Subcutaneous adipose tissue (tissue), 4 donors: Measurements from ENCODE around the gene CUEDC1. TPM values are rescaled to one million over a fixed set of nuclear protein-coding genes. Genes with fewer than 3 reads are reported as not detected.

Experiments used
- total RNA-seq, 4 donors: library from RNA; depleted of rRNA; stranded (reverse); fragments of >200 nt; gene quantifications; one replicate each; pipeline ENCODE4 v1.1.0, GENCODE V29; 2016
- TF ChIP-seq, protein P1 (sequence below): fragments of 450-650 bp; IDR thresholded peaks from one replicate; pipeline ENCODE4 v1.5.1; 2016; ENCODE audit warnings: low read depth, mild to moderate bottlenecking, control low read depth, antibody characterized with exemption, moderate library complexity

CUEDC1 gene
- total RNA-seq, 4 donors from 2014 or later = 18.0 to 22.5 (median 21.1) TPM

- TF ChIP-seq, protein P1, sequence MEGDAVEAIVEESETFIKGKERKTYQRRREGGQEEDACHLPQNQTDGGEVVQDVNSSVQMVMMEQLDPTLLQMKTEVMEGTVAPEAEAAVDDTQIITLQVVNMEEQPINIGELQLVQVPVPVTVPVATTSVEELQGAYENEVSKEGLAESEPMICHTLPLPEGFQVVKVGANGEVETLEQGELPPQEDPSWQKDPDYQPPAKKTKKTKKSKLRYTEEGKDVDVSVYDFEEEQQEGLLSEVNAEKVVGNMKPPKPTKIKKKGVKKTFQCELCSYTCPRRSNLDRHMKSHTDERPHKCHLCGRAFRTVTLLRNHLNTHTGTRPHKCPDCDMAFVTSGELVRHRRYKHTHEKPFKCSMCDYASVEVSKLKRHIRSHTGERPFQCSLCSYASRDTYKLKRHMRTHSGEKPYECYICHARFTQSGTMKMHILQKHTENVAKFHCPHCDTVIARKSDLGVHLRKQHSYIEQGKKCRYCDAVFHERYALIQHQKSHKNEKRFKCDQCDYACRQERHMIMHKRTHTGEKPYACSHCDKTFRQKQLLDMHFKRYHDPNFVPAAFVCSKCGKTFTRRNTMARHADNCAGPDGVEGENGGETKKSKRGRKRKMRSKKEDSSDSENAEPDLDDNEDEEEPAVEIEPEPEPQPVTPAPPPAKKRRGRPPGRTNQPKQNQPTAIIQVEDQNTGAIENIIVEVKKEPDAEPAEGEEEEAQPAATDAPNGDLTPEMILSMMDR = no peak
Observed at GRCh38 chr17:57946798-57947358, 8.3 kb downstream of the CUEDC1 start.

DNA sequence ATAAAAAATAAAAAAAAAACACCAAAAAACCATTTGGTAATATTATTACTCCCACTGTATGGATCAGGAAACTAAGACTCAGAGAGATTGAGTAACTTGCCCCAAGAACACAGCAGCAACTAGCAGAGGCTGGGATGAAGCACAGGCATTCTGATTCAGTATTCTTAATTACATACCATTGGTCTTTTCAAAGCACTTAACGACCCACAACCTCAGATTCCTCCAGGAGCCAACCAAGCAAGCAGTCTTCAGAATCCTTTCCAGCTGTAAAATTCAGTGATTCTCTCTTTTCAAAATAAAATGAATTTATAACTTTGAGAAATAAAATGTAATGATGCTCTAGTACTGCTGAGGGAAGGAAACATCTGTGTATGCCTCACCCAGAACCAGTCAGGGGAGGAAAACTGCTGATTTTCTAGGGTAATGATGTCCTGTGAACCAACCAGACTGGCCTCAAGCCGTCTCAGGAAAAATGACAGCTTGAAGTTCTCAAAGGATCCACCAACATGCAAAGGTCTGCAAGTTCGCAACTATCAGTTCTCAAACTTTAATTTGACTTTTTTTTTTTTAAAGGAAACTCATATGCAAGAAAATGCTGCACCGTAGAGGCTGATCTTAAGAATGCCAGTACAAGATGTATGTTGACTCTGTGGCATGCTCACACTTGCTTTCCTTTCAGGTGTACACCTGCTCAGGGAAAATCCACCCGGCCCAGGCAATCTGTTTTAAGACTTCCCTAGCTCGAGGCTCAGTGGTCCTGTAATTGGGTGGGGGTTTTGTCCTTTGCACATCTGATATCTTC lies 9.0 kb downstream of the CUEDC1 start:
- TF ChIP-seq, protein P1 = no peak

GRCh38 chr17:57944908-57945307 lies 10.3 kb downstream of the CUEDC1 start:
- TF ChIP-seq, protein P1 = no peak

DNA sequence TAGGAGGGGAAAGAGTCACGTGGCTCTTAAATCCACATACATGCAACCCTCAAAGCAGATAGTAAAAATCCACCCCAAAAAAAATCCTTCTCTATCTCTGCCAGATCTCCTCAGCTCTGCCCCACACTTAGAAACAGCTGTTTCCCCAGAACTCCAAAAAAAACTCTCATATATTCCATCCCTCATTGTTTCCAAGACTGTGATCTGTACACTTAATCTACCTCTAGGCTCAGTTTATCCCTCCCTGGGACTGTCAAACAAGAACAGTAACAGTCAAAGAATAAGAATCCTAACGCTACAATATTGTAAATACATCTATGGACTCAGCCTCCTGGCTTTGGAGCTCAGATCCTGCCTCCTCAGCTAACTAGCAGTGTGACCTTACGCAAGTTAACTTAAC lies 11.6 kb downstream of the CUEDC1 start:
- TF ChIP-seq, protein P1 = no peak

DNA sequence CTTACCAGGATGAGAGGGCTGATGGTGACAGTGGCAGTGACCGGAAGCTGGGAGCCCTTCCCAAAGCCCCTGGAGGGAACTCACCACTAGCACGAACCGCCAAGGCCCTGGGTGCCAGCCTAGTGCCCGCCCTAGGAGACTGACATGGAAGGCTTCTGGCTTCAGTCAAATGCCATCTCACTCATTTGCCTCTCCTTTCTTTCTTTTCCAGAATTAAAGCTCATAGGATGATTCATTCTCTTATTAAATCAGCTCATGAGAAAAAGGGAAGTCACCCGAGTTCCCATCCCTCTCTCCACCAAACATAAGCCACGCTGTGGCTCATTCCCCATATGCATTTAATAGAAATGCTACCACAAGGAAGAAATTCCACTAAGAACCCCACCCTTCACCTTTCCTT lies 12.1 kb downstream of the CUEDC1 start:
- TF ChIP-seq, protein P1 = no peak

DNA sequence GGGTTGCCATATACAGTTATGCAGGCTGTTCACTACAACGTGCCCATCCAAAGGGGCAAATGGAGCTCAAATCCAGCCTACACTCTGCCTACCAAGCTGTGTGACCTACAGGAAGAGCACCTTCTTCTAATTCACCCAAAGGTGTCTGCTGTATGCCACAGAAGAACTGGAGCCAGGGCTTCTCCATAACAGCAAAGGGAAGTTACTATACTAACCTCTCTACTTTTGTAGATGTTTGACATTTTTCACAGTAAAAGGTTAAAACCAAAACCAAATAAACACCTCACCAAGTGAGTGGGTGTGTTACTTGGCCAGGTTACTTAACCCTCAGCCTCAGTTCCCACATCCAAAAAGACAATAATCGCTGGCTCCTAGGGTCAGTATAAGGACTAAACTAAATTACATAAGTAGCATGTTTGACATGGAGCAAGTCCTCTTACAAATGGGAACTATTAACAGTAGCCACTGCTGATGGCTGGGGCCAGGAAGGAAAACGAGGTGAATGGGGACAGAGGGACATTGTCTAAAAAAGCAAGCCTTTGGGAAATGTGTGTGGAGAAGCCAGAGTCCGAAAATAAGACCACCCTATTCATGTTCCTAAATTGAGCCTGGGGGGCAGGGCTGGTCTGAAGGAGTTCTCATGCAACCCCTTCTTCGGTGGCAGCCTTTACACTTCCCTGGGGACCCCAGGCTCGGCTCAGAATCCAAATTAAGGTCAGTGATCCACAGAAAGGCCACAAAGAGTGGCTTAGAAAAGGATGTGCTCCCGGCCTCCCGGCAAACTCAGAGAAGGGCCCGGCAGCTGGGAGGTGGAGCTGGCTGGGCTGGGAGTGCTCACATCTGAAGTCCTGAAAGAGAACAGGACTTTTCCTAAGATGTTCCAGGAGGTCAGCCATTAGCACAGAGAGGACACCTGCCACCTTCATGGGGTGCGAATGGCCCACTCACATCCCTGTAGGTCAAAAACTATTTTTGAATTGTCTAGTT lies 13.5 kb downstream of the CUEDC1 start:
- TF ChIP-seq, protein P1 = no peak
